ENCODE measurements around the gene CFAP107.

The CFAP107 gene

GRCh38 chr1:12769031-12769430, 23.0 kb downstream of the CFAP107 start:
- peaks cover 13% of the 10 kb centered on the region for H3K27me3 ChIP-seq (ENCODE audit: insufficient read depth, poor library complexity, severe bottlenecking)
- H3K27ac ChIP-seq (ENCODE audit: poor library complexity, severe bottlenecking): no peak overlapping the region
- DNase-seq (ENCODE audit: low spot score): no peak
- ATAC-seq (ENCODE audit: low read depth): no peak
- peaks cover 2% of the 10 kb centered on the region for H3K9me3 ChIP-seq (ENCODE audit: severe bottlenecking)
- no peak for TF ChIP-seq CTCF (IDR thresholded peaks at IDR 0.05; ENCODE audit: poor library complexity, severe bottlenecking)
- H3K36me3 ChIP-seq (ENCODE audit: low read depth): no peaks in the 10 kb centered on the region
- H3K4me3 ChIP-seq (ENCODE audit: severe bottlenecking): no peak overlapping the region
- H3K4me1 ChIP-seq (ENCODE audit: insufficient read depth, poor library complexity, severe bottlenecking): no peaks in the 10 kb centered on the region

GRCh38 chr1:12769976-12770505, 24.0 kb downstream of the CFAP107 start:
- DNase-seq (ENCODE audit: low spot score) (no peak), ATAC-seq (ENCODE audit: low read depth) (no peak)
- Histone ChIP-seq H3K36me3 (ENCODE audit: low read depth) (no peaks in the 10 kb centered on the region), H3K9me3 (ENCODE audit: severe bottlenecking) (peaks cover 2% of the 10 kb centered on the region), H3K4me1 (ENCODE audit: insufficient read depth, poor library complexity, severe bottlenecking) (no peaks in the 10 kb centered on the region), H3K27ac (ENCODE audit: poor library complexity, severe bottlenecking) (no peak overlapping the region), H3K4me3 (ENCODE audit: severe bottlenecking) (no peak overlapping the region), H3K27me3 (ENCODE audit: insufficient read depth, poor library complexity, severe bottlenecking) (peaks cover 13% of the 10 kb centered on the region)
- no peak for TF ChIP-seq CTCF (IDR thresholded peaks at IDR 0.05; ENCODE audit: poor library complexity, severe bottlenecking)

GRCh38 chr1:12770620-12771019, 24.6 kb downstream of the CFAP107 start:
- Histone ChIP-seq H3K27ac (ENCODE audit: poor library complexity, severe bottlenecking) (no peak overlapping the region), H3K4me3 (ENCODE audit: severe bottlenecking) (no peak overlapping the region), H3K27me3 (ENCODE audit: insufficient read depth, poor library complexity, severe bottlenecking) (peaks cover 13% of the 10 kb centered on the region), H3K4me1 (ENCODE audit: insufficient read depth, poor library complexity, severe bottlenecking) (no peaks in the 10 kb centered on the region), H3K9me3 (ENCODE audit: severe bottlenecking) (peaks cover 2% of the 10 kb centered on the region), H3K36me3 (ENCODE audit: low read depth) (no peaks in the 10 kb centered on the region)
- DNase-seq (ENCODE audit: low spot score) (no peak), ATAC-seq (ENCODE audit: low read depth) (no peak)
- no peak for TF ChIP-seq CTCF (IDR thresholded peaks at IDR 0.05; ENCODE audit: poor library complexity, severe bottlenecking)

- no peak overlapping the region for H3K4me3 ChIP-seq (ENCODE audit: severe bottlenecking)
- no peak for TF ChIP-seq CTCF (IDR thresholded peaks at IDR 0.05; ENCODE audit: poor library complexity, severe bottlenecking)
- no peaks in the 10 kb centered on the region for H3K36me3 ChIP-seq (ENCODE audit: low read depth)
- no peak for ATAC-seq (ENCODE audit: low read depth)
- H3K27ac ChIP-seq (ENCODE audit: poor library complexity, severe bottlenecking): no peak overlapping the region
- no peaks in the 10 kb centered on the region for H3K4me1 ChIP-seq (ENCODE audit: insufficient read depth, poor library complexity, severe bottlenecking)
- DNase-seq (ENCODE audit: low spot score): no peak
- H3K9me3 ChIP-seq (ENCODE audit: severe bottlenecking): peaks cover 2% of the 10 kb centered on the region
- peaks cover 13% of the 10 kb centered on the region for H3K27me3 ChIP-seq (ENCODE audit: insufficient read depth, poor library complexity, severe bottlenecking)
Observed at GRCh38 chr1:12771186-12771585, 25.2 kb downstream of the CFAP107 start.

- TF ChIP-seq CTCF (IDR thresholded peaks at IDR 0.05; ENCODE audit: poor library complexity, severe bottlenecking): no peak
- Histone ChIP-seq H3K9me3 (ENCODE audit: severe bottlenecking) (peaks cover 2% of the 10 kb centered on the region), H3K27me3 (ENCODE audit: insufficient read depth, poor library complexity, severe bottlenecking) (peaks cover 5% of the 10 kb centered on the region), H3K27ac (ENCODE audit: poor library complexity, severe bottlenecking) (no peak overlapping the region), H3K4me3 (ENCODE audit: severe bottlenecking) (no peak overlapping the region), H3K4me1 (ENCODE audit: insufficient read depth, poor library complexity, severe bottlenecking) (no peaks in the 10 kb centered on the region), H3K36me3 (ENCODE audit: low read depth) (no peaks in the 10 kb centered on the region)
- no peak for DNase-seq (ENCODE audit: low spot score)
- no peak for ATAC-seq (ENCODE audit: low read depth)
Observed at GRCh38 chr1:12772520-12772919, 26.5 kb downstream of the CFAP107 start.
